Thyroid gland (tissue), 4 donors: ENCODE results near the gene TMC6. TPM values are rescaled to one million over a fixed set of nuclear protein-coding genes. Genes with fewer than 3 reads are reported as not detected.

ENCODE experiments used
- DNase-seq, 2 donors: peaks; one replicate each; pipeline ENCODE4 v3.0.0-alpha.2; 2019
- H3K27ac ChIP-seq, 3 donors: fragments of 200-600 bp; sonication (generic); 1 replicate in 2 of 3; 2 replicates in 1 of 3; pipeline ENCODE4 v1.5.1; 2016 to 2019; ENCODE audit warnings: mild to moderate bottlenecking in 1 of 3, moderate library complexity in 1 of 3
- H3K27me3 ChIP-seq: fragments of 200-600 bp; sonication (generic); one replicate; pipeline ENCODE4 v1.5.1; 2019
- H3K36me3 ChIP-seq, 2 donors: fragments of 200-600 bp; sonication (generic); one replicate each; pipeline ENCODE4 v1.5.1; 2016 to 2019
- H3K4me1 ChIP-seq, 2 donors: fragments of 200-600 bp; sonication (generic); one replicate each; pipeline ENCODE4 v1.5.1; 2017 to 2019
- H3K4me3 ChIP-seq, 3 donors: fragments of 200-600 bp; sonication (generic); replicated peaks in 1 of 3; 1 replicate in 2 of 3; 2 replicates in 1 of 3; pipeline ENCODE4 v1.5.1; 2016; ENCODE audit warnings: mild to moderate bottlenecking in 1 of 3
- H3K9me3 ChIP-seq: fragments of 200-600 bp; sonication (generic); one replicate; pipeline ENCODE4 v1.5.1; 2017
- CTCF ChIP-seq, 6 experiments: fragments of 200-600 bp in 3 of 6; fragments of 450-650 bp in 3 of 6; sonication (generic) in 3 of 6; IDR thresholded peaks; one replicate each; pipeline ENCODE4 v1.5.1; 2016 to 2019; ENCODE audit warnings: antibody characterized with exemption in 6 of 6, mild to moderate bottlenecking in 2 of 6, inconsistent platforms in 1 of 6, moderate library complexity in 1 of 6
- POLR2A ChIP-seq, 2 donors: fragments of 450-650 bp; IDR thresholded peaks; one replicate each; pipeline ENCODE4 v1.6.1; 2017; ENCODE audit warnings: antibody characterized with exemption in 2 of 2, mild to moderate bottlenecking in 2 of 2, moderate library complexity in 1 of 2
- WGBS, 2 donors: methylation state at CpG; one replicate each; pipeline ENCODE4 v1.1.5; 2017; 5-methylcytosine and 5-hydroxymethylcytosine counted together
- intact Hi-C: fragments of 100-400 bp; cut with DNase I; formaldehyde crosslinking; loops from one replicate; pipeline ENCODE4 v1.15.1; 2023
- total RNA-seq, 4 donors: library from RNA; depleted of rRNA; stranded (reverse); fragments of >200 nt; gene quantifications; one replicate each; pipeline ENCODE4 v1.2.3, GENCODE V29; 2016

TMC6 gene
- total RNA-seq, 4 donors from 2014 or later: 10.0 to 22.8 (median 20.4) TPM

- no peak for DNase-seq
- Histone ChIP-seq H3K36me3 (peaks cover 0 to 17% of the 10 kb centered on the region in 2 donors), H3K4me1 (peaks cover 18 to 44% of the 10 kb centered on the region in 2 donors), H3K4me3 (no peak overlapping the region), H3K9me3 (no peaks in the 10 kb centered on the region), H3K27ac (no peak overlapping the region), H3K27me3 (no peaks in the 10 kb centered on the region)
- intact Hi-C loops: loop anchor here (5.0 kb wide), 1 partner anchor 44 kb away; the partner anchor contains the start of gene TMC6
- WGBS, 2 donors: 91 to 93% methylated on average over 29 to 31 of the region's 31 CpGs
- no peak for TF ChIP-seq CTCF (IDR thresholded peaks at IDR 0.05)
- TF ChIP-seq POLR2A (IDR thresholded peaks at IDR 0.05): no peak
Observed at GRCh38 chr17:78170692-78171590, 42.4 kb upstream of the TMC6 start.

GRCh38 chr17:78168903-78169793 is 40.6 kb upstream of the TMC6 start:
- 44% methylated on average over 7 of the region's 38 CpGs; no CpG with 5 or more reads in 1 of the 2 donors for whole genome bisulfite sequencing, 2 donors
- H3K4me1 ChIP-seq: peaks cover 9 to 27% of the 10 kb centered on the region in 2 donors
- H3K9me3 ChIP-seq: no peaks in the 10 kb centered on the region
- DNase-seq: peak; percentile 84
- H3K27ac ChIP-seq: peak overlapping the region; percentile 6 to 83 (median 54)
- no peaks in the 10 kb centered on the region for H3K27me3 ChIP-seq
- H3K36me3 ChIP-seq: peaks cover 0 to 17% of the 10 kb centered on the region in 2 donors
- TF ChIP-seq POLR2A (IDR thresholded peaks at IDR 0.05) (no peak), CTCF (IDR thresholded peaks at IDR 0.05) (no peak)
- peak overlapping the region; percentile 18 to 90 (median 66) for H3K4me3 ChIP-seq
- intact Hi-C loops: no loop called here

GRCh38 chr17:78168242-78168902 is 39.8 kb upstream of the TMC6 start, which contains the start of gene SYNGR2:
Gene SYNGR2, plus strand, starts transcription at chr17:78168581. Its CDS starts 36 bp downstream, at chr17:78168617.
- peak; percentile 84 to 86 for DNase-seq
- H3K27ac ChIP-seq: peak within 1 kb of the TSS; percentile 6 to 83 (median 54)
- intact Hi-C loops: no loop called here
- H3K36me3 ChIP-seq: peaks cover 0 to 17% of the 10 kb centered on the region in 2 donors
- peaks cover 7 to 21% of the 10 kb centered on the region in 2 donors for H3K4me1 ChIP-seq
- 0 to 5% methylated on average over 1 to 5 of the region's 84 CpGs for WGBS, 2 donors
- H3K4me3 ChIP-seq: peak within 1 kb of the TSS; percentile 18 to 90 (median 66)
- no peak for TF ChIP-seq CTCF (IDR thresholded peaks at IDR 0.05)
- peak; percentile 22 to 88 for TF ChIP-seq POLR2A (IDR thresholded peaks at IDR 0.05)
- no peaks in the 10 kb centered on the region for H3K9me3 ChIP-seq
- no peaks in the 10 kb centered on the region for H3K27me3 ChIP-seq

- peaks cover 7 to 12% of the 10 kb centered on the region in 2 donors for H3K4me1 ChIP-seq
- no peaks in the 10 kb centered on the region for H3K9me3 ChIP-seq
- TF ChIP-seq POLR2A (IDR thresholded peaks at IDR 0.05) (no peak), CTCF (IDR thresholded peaks at IDR 0.05) (no peak)
- no peak for DNase-seq
- H3K4me3 ChIP-seq: no peak overlapping the region
- peaks cover 0 to under 1% of the 10 kb centered on the region in 2 donors for H3K36me3 ChIP-seq
- no peaks in the 10 kb centered on the region for H3K27me3 ChIP-seq
- WGBS, 2 donors: 59 to 65% methylated on average over 6 of the region's 6 CpGs
- intact Hi-C loops: no loop called here
- no peak overlapping the region for H3K27ac ChIP-seq
Observed at GRCh38 chr17:78166416-78166815, 37.9 kb upstream of the TMC6 start.
